Vagina (tissue), 2 donors: ENCODE results near the gene SLC29A3.

Experiments
- CTCF ChIP-seq, 3 experiments: fragments of 450-650 bp in 2 of 3; fragments of 200-600 bp in 1 of 3; sonication (generic) in 1 of 3; IDR thresholded peaks; one replicate each; pipeline ENCODE4 v1.5.1; 2017 to 2019; ENCODE audit warnings: antibody characterized with exemption in 3 of 3, mild to moderate bottlenecking in 2 of 3, moderate library complexity in 2 of 3
- POLR2A ChIP-seq, 2 donors: fragments of 450-650 bp; IDR thresholded peaks; one replicate each; pipeline ENCODE4 v1.6.1; 2017; ENCODE audit warnings: antibody characterized with exemption in 2 of 2, mild to moderate bottlenecking in 2 of 2, moderate library complexity in 2 of 2

DNA sequence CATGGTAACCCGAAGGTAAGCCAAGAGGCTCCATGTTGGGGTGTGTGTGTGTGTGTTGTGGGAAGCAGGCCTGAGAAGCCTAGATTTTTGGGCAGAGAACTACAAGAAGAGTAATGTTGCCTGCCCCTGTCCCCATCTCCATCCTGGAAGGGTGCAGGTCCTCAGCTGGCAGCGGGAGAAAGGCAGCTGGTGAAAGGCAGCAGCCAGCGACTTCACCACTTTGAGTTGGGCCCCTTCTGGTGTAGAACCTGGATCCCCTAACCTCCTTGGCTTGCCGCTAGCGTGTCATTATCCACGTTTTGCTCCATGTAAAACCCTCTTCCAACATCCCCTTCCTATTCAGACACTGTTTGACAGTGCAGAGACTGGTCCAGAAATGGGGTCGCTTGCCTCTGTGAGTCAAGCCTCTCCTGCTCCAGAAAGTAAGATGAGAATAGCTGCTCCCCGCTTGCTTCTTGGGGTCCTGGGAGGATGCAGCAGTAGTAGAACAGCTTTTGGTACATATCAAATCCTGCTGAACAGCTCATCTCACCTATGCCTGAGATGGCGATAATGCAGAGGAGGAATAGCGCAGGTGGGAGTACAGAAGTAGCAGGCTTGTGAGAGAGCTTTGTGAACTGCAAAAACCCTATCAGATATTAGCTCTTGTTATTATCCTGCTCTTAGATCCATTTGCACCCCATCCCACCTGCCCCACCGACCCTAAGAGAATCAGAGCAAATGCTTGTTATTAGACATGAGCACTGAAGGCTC, 55.6 kb downstream of the SLC29A3 start:
- TF ChIP-seq POLR2A (IDR thresholded peaks at IDR 0.05), result no peak
- TF ChIP-seq CTCF (IDR thresholded peaks at IDR 0.05), result no peak
